ENCODE results near the gene CNTNAP2.

The CNTNAP2 gene

DNA sequence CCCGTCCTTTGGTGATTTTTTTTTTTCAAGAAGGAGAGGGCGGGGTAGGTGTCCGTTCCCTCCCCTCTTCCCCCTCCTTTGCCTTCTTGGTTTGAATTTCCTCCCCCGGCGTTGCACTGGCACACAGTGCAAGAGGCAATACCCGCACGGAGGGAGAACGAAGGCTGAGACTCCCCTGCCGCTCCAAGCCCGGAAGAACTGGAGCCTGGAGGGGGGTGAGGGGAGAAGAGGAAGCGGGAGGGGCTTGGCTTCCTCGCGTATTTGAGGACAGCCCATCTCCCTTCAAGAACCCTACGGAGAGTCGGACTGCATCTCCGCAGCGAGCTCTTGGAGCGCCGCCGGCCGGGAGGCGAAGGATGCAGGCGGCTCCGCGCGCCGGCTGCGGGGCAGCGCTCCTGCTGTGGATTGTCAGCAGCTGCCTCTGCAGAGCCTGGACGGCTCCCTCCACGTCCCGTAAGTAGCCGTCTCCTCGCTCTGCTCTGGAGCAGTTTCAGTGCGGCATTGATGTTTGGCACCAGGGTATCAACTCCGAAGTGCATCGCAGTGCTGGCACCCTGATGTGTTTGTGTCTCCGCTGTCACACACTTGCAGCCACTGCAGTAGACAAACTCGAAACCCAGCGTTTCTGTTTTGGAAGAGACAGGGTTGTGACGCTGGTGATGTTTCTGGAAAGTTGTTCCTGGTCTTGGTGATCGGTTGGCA, at the start of gene CNTNAP2:
Gene CNTNAP2 (plus strand): TSS at position 281 of the 702 bp plus-strand sequence. CDS start 76 bp downstream, at position 357.
- DNase-seq: peak; percentile 69

DNA sequence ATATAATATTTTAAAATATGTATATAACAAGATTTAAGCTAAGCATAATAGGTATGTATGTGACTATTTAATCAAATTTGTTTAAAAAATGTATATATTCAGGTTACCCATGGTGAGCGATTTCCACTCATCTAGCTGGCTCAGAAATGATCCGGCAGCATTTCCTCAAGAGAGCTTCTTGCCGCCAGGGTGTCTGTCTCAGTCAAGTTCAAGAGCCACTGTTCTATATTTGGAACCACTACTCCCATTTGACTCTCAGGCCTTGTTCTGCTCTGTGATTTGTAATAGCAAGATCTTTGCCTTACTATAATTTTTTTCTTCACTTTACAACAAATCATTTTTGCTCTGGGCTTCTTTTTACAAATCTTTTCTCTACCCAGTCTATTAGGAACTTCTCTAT, 48.7 kb upstream of the CNTNAP2 start:
- DNase-seq: no peak

DNA sequence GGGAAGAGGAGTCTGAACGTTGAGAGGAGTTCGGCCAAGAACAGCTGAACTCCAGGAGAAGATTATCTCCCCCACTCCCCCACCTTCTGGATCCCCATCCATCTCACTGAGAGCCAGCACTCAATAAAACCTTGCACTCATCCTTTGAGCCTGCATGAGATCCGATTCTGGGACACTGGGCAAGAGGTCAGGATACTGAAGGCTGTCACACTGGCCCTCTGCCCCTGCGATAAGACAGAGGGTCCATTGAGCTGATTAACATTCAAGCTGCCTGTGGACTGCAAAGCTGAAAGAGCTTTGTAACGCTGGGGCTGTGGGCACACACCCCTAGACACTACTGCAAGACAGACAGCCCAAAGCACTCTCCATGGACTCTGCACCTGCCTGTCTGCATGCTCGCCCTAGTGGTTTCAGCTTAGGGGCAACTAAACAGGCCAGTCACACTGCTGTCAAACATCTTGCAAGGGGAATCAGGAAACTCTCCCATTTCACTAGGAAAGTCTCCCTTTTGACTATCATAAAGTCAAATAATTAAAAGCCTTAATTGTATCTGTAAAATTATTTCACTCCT, 42.3 kb upstream of the CNTNAP2 start:
- DNase-seq: no peak

DNA sequence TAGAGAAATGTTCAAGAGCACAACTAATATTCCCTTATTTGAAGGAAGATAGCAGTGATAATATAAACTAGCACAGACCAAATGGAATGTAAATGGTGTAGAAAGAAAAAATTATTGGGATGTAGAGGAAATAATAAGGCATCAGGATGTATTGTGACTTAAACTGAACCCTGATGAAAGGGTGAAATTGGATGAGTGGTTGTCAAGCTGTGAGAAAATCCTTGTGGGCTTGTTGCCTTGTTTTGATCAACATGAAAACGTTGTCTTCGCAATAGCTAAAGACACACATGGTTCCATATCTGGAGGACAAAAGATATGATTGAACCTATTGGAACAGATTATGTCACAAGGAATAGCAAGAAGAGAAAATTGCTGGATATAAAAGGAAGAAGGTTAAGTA, 40.3 kb upstream of the CNTNAP2 start:
- no peak for DNase-seq

DNA sequence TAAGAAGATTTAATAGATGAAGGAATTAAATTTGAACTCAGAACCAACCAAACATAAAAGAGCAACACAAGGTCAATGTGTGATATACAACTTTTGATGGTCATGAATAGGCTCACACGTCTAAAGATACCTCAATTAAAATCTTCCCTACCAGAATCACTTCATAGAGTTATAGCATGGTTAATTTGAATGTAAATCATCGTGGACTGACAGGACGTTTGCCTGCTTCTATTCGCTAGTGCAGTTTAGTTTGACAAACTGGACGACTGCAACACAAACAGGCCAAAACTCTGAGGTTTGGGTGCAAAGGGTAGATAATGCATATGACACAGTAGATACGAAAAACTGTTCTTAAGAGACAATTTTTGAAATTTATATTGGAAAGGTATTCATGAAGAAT, 32.5 kb upstream of the CNTNAP2 start:
- DNase-seq: no peak

DNA sequence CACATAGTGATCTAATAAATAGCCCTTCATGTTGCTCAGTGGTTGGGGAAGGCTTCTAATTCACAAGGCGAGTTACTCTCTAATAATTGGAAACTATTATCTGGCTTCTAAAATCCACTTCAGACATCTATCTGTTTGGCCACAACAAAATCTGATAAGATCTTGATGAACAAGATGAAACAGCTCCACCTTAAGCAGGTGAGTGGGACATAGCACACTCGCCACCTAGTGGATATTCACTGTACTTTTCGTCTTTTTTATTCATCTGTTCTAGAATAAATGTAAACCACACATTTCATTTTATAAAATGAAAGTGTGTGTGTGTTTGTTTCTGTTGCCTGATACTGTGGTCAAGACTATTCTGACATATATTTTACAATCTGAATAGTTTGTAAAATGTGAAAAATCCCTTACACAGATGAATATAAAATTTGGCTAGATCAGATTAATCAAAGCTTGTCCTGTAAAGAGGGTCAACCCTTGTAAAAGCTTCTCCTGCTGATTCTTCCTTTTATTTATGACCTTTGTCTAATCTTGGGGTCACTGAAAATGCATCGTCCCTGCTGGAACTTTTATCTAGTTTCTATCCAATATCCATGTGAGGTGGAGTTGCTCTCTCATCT, 26.5 kb upstream of the CNTNAP2 start:
- peak; percentile 19 for DNase-seq

DNA sequence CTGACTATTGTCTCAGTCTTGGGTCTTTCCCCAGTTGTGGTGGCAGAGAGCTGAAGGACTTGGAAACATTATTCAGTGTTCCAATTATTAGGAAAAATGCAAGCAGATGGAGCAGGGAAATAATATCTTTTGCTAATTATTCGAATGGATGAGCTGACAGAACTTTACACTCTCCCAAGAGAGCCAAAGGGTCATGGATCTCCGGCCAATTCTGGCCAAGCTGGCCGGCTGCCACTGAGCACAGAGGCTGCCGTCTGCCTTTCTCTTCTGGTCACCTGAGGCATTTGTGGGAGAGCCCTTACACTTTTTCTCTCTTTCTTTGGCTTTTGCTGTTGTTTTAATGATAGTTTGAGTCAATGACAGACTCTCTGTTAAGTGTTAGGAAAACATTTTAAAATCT, 22.2 kb upstream of the CNTNAP2 start:
- DNase-seq: no peak

DNA sequence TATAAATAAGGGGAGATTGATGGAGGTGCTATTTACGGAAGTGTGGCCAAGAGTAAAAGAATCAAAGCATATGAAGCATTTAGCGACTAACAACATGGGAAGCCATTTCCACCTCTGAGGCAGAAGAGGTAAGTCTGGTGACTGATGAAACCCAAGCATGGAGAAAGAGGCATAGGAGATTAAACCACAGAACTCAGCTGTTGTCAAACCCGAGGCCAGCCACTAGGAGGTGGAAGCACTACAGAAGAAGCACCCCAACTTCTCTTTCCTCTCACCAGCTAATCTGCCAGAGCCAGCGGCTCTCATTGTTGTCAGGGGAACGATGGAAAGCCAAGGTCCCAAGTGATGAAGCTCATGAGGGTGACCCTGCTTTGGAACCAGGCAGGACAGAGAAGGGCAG, 19.6 kb upstream of the CNTNAP2 start:
- DNase-seq: no peak

DNA sequence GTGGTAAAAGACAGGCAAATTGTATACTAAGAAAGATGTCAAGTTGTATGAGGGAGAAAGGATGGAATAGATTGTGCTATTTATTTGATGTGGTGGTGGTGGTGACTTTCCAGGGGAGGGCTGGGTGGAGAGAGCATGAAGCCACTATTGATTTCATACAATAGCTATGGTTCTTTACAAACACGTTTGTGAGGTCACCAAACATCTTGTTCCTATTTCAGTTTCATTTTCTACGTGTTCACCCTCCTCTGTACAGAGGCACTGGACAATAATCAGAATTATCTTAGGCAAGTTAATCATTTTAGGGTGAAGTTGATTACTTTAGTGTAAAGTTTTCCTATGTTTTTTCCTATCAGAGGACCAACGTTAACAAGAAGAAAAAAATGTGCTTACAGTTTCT, 10.3 kb upstream of the CNTNAP2 start:
- DNase-seq: no peak

DNA sequence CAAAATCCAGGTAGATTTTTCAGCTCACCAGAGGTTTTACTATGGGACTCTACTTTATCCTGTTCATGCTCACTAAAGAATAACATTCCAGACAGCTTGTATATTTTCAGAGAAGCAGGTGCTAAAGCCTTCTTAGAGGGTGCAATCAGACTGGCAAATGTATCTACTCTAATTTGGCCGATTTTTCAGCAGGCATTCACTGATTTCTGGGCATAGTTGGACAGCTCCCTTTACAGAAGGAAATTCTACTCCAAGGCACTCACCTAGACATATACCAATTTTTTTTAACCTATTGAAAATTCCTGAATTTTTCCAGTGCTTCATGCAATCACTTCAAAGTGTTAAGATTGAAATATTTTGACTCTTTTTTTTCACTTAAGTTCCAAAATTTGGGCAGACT, 3.8 kb upstream of the CNTNAP2 start:
- no peak for DNase-seq

DNA sequence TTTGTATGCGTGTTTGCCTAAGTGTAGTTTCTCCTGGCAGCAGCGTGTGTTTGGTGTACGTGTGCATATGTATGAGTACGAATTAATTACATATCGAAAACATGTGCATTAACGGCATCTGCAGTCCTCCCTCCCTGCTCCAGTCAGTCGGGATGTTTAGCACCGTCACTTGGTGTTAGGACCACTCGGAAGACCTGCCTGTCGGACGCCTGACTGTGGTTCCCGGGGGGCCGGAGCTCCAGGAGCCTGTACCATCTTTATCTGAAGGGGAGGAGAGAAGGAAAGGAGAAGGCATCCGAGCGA, 1.1 kb upstream of the CNTNAP2 start:
- no peak for DNase-seq

DNA sequence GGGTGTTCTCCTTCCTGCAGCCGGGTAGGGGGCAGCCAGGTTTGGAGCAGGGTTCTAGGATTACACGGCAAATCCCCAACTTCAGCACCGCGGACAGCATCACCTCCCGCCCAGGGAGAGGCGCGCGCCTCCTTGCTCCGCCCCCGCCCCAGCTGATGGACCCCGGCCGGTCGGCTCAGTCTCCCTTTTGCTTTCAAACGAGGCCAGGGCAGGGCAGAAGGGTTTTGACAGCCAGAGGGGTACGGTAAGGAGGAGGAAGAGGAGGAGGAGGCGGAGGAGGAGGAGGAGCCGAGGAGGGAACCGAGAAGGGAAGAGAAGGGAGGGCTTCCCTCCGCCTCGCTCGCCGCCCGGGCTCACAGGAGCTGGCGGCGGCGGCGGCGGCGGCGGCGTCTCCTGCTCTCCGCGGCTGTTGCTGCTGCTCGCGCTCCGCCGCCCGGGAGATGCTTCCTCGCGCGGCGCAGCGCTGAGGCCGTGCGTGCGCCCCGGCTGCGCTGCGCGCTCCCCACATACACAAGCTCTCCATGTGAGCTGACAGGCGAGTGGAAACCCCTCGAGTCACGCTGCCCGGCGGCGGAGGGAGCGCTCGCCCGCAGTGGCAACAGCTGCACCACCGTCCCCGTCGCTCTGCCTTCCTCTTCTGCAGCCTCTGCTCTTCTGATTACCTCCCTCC, 615 bp upstream of the CNTNAP2 start:
- DNase-seq: peak; percentile 73

DNA sequence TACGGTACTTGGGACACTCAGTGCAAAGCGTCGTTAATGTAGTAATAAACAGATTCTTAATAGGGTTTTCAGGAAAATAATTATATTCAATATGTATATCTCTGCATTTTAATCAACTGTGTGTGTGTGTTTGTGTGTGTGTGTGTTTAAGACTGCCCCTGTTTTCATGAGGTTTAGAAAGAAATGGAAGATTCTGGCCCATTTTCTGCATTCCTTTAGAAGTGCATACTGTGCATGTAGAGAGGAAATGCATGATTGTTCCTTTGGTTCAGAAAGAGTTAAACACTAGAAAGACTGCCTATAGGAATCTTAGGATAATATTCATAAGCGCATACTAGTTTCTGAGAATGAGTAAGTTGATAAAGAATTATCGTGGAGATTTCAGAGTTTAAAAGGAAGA, 975 bp downstream of the CNTNAP2 start:
- no peak for DNase-seq

DNA sequence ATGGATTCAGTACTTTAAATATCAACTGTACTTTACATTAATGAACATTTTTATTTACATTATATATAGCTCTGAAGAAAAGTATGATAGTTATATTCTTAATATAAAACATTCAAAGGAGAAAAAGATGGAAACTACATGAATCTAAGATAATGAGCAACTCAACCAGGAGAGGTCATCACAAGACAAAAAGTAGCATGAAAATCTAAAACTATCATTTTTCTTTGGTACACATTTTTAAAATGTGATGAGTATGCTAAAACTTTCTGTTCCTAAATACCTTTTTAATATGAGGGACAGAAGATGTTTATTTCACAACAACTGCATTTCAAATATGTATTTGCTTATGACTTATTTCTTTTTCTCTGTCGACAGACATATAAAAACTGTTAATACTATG, 2.4 kb downstream of the CNTNAP2 start:
- no peak for DNase-seq

DNA sequence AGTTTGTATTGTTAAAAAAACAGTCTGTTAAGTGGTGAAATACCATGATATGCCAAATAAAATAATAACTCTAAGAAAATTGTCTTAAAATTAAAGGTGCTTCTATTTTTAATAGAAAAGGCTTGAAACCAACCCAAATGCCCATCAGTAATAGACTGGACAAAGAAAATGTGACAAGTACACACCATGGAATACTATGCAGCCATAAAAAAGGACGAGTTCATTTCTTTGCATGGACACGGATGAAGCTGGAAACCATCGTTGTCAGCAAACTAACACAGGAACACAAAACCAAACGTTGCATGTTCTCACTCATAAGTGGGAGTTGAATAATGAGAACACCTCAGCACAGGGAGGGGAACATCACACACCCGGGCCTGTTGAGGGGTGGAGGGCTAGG, 7.1 kb downstream of the CNTNAP2 start:
- no peak for DNase-seq

DNA sequence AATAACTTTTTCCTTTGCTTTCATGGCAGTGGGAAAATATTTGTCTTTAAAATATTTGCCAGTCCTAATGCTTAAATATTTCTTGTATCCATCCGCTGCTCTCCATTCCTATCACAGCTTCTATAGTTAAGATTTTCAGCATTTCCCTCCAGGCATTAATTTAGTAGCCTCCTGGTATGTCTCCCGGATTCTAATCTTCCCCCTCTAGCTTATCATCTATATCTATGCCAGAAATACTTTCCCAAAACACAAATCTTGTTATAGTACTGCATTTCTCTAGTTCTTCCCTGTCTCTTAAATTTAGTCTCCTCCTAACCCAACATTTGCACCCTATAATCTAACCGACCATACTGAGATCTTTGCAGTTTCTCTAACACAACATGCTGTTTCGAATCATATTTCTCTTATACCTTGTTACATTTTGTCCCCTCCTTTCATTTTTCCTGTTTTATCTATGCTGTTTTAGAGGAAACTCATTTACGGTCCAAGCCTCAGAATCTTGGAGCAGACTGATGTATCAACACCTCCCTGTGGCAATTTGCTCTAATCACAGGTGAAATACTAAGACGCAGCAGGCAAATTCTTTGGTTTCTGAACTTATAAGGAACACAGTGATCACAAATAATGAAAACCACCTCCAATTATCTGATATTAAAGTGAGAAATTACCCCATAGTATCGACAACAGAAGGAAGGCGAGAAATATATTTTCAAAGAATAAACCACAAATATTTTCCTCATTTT, 10.3 kb downstream of the CNTNAP2 start:
- no peak for DNase-seq

DNA sequence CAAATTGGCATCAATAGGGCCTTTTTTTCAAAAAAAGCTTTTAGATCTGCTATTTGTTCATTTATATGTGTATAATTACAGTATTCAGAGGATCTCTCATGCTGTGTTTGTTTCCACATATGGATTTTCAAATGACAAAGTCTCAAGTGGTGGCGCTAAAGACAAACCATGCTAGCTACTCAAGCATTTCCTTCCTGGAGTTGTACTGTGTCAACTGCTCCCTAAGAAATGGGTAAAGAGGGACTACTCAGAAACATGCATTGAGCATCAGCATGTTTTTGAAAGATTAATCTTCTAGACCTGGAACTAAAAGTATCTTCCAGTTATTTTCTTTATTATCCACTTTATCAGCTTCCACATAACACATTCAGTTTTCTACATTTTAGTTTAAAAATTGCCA, 12.7 kb downstream of the CNTNAP2 start:
- no peak for DNase-seq

DNA sequence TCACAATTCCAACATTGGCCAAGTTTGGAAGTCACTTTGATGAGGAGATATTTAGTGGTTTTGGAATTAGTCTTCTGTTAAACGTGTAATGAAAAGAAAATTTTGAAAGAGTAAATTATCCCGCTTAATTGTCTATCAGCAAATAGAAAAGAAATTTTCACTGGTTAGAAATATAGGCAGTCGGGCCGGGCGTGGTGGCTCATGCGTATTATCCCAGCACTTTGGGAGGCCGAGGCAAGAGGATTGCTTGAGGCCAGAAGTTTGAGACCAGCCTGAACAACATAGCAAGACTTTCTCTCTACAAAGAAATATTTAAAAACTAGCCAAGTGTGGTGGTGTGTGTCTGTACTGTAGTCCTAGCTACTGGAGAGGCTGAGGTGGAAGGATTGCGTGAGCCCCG, 13.4 kb downstream of the CNTNAP2 start:
- DNase-seq: no peak

DNA sequence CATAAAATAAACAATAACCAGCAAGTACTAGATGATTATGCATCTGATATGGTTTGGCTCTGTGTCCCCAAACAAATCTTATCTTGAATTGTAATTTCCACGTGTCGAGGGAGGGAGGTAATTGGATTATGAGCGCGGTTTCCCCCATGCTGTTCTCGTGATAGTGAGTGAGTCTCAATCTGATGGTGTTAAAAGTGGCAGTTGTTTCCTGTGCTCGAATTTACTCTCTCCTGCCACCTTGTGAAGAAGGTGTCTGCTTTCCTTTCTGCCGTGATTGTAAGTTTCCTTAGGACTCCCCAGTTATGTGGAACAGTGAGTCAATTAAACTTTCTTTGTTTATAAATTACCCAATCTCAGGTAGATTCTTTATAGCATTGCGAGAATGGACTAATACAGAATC, 15.1 kb downstream of the CNTNAP2 start:
- DNase-seq: no peak

DNA sequence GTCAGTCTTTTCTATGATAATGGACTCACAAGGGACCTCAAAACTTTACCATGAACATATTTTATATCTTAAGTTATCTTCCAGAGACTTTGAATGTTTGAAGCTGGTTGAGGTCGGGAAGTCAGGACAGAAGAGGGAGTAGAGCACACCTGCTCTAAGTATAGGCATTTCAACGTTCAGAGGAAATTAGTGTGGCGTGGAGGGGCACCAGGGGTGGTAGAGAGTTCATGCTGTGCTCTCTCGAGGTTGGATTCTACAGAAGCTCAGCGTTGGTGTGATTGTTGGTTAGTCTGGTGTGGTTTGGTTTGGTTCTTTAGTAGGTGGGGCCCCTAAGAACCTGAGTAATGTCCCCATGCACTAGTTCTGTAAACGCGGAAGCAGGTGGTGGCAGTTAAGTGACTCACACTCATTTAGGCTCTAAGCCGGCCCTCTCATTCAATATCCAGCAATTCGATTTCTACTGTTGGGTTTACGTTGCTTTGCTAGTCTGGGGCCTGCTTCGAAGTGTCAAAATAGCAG, 19.8 kb downstream of the CNTNAP2 start:
- DNase-seq: no peak

DNA sequence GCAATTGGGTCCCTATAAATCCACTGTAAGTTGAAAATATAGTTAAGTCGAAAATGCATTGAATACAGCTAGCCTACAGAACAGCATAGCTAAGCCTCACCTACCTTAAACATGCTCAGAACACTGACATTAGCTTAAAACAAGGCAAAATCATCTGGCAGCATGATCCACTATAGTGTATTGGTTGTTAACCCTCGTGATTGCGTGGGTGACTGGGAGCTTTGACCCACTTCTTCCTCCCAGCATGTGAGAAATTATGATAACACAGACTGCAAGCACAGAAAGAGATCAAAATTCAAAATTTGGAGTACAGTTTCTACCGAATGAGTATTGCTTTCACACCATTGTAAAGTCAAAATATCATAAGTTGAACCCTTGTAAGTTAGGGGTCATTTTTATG, 22.3 kb downstream of the CNTNAP2 start:
- DNase-seq: no peak

DNA sequence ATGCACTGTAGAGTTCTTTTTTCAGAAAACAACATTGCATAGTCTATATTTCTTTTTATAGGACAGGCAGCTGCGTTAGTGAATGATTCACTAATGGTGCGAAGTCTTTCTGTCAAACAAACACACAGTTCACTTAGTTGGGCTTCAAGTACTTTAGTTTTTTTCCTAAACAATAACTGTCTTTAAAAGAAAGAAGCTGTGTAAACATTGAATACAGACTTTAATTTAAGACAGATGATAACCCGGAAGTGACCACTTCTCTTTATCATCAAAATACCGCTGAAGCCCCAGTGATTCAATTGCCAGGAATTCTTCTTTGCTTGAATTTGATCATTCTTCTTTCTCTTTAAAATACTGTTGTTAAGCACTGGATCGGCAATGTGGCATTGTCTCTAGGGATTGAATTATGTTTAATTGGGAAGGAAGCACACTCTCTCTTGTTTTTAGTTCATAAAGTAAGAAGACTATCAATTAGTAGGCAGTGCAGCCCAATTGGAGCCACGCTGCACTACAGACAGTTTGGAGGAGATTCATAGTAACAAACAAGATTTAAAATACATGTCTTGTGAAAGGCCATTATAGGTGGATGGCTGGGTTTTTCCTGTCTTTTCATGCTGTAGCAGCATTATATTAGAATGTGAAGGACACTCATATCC, 30.4 kb downstream of the CNTNAP2 start:
- DNase-seq: peak; percentile 89

DNA sequence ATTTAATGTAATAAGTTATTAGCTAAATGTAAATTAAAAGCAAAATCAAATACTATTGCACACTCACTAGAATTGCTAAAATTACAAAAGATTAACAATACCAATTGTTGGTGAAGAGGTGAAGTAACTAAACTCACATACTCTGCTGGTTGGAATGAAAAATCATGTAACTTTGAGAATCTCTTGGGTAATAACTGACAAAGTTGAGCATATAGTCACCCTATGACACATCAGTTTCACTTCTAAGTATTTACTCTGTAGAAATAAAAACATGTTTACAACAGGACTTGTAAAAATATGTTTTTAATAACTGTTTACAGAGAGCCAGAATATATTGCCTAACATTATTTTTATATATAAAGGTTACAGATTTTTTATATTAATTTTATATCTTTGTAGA, 33.6 kb downstream of the CNTNAP2 start:
- DNase-seq: peak; percentile 11

Measured in fibroblast of upper back skin (primary cell).